Spleen (tissue), 11 donors: Measurements from ENCODE around the gene ANO7. TPM values are rescaled to one million over a fixed set of nuclear protein-coding genes. Genes with fewer than 3 reads are reported as not detected.

Experiments
- DNase-seq: peaks from one replicate; pipeline ENCODE4 v3.0.0-alpha.2; 2020
- H3K27ac ChIP-seq, 8 donors: fragments of 200-600 bp; sonication (generic) in 7 of 8; 1 replicate in 4 of 8; 2 replicates in 4 of 8; pipeline versions ENCODE4 v1.5.0 to v1.8.0; 2016 to 2021; ENCODE audit warnings: inconsistent platforms in 4 of 8, mild to moderate bottlenecking in 4 of 8, moderate library complexity in 1 of 8
- H3K27me3 ChIP-seq, 7 donors: fragments of 200-600 bp; sonication (generic) in 6 of 7; replicated peaks in 1 of 7; 1 replicate in 4 of 7; 2 replicates in 3 of 7; pipeline versions ENCODE4 v1.5.0 to v1.8.0; 2016 to 2021; ENCODE audit warnings: inconsistent platforms in 3 of 7, mild to moderate bottlenecking in 1 of 7
- H3K36me3 ChIP-seq, 6 donors: fragments of 200-600 bp; sonication (generic) in 5 of 6; 1 replicate in 4 of 6; 2 replicates in 2 of 6; pipeline versions ENCODE4 v1.5.0 to v1.8.0; 2016 to 2021; ENCODE audit warnings: inconsistent platforms in 2 of 6
- H3K4me1 ChIP-seq, 6 donors: fragments of 200-600 bp; sonication (generic) in 5 of 6; 1 replicate in 3 of 6; 2 replicates in 3 of 6; pipeline versions ENCODE4 v1.5.0 to v1.8.0; 2016 to 2021; ENCODE audit warnings: inconsistent platforms in 3 of 6
- H3K4me3 ChIP-seq, 8 donors: fragments of 200-600 bp; sonication (generic) in 7 of 8; 1 replicate in 4 of 8; 2 replicates in 4 of 8; pipeline versions ENCODE4 v1.5.0 to v1.8.0; 2016 to 2021; ENCODE audit warnings: inconsistent platforms in 4 of 8, mild to moderate bottlenecking in 4 of 8, moderate library complexity in 2 of 8
- H3K9me3 ChIP-seq, 8 donors: fragments of 200-600 bp; sonication (generic) in 7 of 8; 1 replicate in 4 of 8; 2 replicates in 4 of 8; pipeline versions ENCODE4 v1.5.0 to v1.8.0; 2016 to 2021; ENCODE audit warnings: inconsistent platforms in 4 of 8
- POLR2A ChIP-seq, 3 donors: fragments of 450-650 bp; IDR thresholded peaks; one replicate each; pipeline ENCODE4 v1.5.1; 2017; ENCODE audit warnings: antibody characterized with exemption in 3 of 3, mild to moderate bottlenecking in 1 of 3
- POLR2AphosphoS5 ChIP-seq, 3 donors: sonication (generic); formaldehyde crosslinking; IDR thresholded peaks; one replicate each; pipeline ENCODE4 v1.5.1; 2017; ENCODE audit warnings: antibody characterized with exemption in 3 of 3
- WGBS, 5 donors: extraction: QIAGEN DNeasy Blood & Tissue Kit in 3 of 5; methylation state at CpG; one replicate each; pipeline versions ENCODE4 v1.1.5 to v1.1.7; 2013 to 2018; 5-methylcytosine and 5-hydroxymethylcytosine counted together
- intact Hi-C: fragments of 100-400 bp; cut with DNase I; formaldehyde crosslinking; loops from one replicate; pipeline ENCODE4 v1.15.0; 2023; ENCODE audit warnings: low total_unique reads
- polyA plus RNA-seq, 3 donors: library from polyadenylated mRNA; stranded (reverse); fragments of 200-250 nt; gene quantifications; one replicate each; pipeline ENCODE4 v1.2.1, GENCODE V29; 2013
- total RNA-seq, 7 donors: library from RNA; depleted of rRNA in 3 of 7; stranded (reverse); fragments of >200 nt in 3 of 7; fragmentation: NEBNext Ultra II Directional in 4 of 7; extraction: Animal tissue kit (Norgen Biotek cat#: 25700) in 4 of 7; gene quantifications; one replicate each; pipeline versions ENCODE4 v1.1.0 to v1.2.1, GENCODE V29; 2016 to 2021
- TF ChIP-seq, protein P1 (sequence below), 11 experiments: fragments of 200-600 bp in 7 of 11; fragments of 450-650 bp in 4 of 11; sonication (generic) in 4 of 11; IDR thresholded peaks in 8 of 11; conservative IDR thresholded peaks in 3 of 11; 1 replicate in 7 of 11; 2 replicates in 4 of 11; pipeline versions ENCODE4 v1.4.0 to v1.8.0; 2016 to 2021; ENCODE audit warnings: antibody characterized with exemption in 11 of 11, inconsistent platforms in 4 of 11, mild to moderate bottlenecking in 1 of 11
- donor health status: healthy with polysubstance abuse.
- donor health status: DM: no; HTN: no; CAD: no; lungs with moderate emphysema.
- donor health status: DM: no; HTN: no; CAD: no.
- donor health status: Bipolar disorder and iron deficiency.
- donor health status: healthy.
- donor health status: DM: no; HTN: no; CAD: no.
- donor health status: DM: yes; HTN: yes; CAD: no.

Gene ANO7
- total and polyA plus RNA-seq, 10 donors = 0.46 to 3.5 (median 2.4) TPM

DNA sequence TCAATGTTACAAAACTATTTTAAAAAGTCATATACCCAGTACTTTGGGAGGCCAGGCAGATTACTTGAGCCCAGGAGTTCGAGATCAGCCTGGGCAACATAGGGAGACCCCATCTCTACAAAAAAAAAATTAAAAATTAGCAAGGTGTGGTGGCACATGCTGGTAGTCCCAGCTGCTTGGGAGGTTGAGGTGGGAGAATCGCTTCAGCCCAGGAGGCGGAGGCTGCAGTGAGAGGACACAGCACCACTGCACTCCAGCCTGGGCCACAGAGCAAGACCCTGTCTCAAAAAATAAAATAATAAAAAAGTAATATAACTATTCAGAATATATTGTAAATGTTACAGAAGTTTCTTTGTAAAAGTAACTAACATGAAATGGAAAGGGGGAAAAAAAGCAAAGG, 41.1 kb upstream of the ANO7 start:
- H3K9me3 ChIP-seq = no peaks in the 10 kb centered on the region
- peaks cover 12 to 40% (median 31%) of the 10 kb centered on the region in 6 donors for H3K4me1 ChIP-seq
- TF ChIP-seq, protein P1, sequence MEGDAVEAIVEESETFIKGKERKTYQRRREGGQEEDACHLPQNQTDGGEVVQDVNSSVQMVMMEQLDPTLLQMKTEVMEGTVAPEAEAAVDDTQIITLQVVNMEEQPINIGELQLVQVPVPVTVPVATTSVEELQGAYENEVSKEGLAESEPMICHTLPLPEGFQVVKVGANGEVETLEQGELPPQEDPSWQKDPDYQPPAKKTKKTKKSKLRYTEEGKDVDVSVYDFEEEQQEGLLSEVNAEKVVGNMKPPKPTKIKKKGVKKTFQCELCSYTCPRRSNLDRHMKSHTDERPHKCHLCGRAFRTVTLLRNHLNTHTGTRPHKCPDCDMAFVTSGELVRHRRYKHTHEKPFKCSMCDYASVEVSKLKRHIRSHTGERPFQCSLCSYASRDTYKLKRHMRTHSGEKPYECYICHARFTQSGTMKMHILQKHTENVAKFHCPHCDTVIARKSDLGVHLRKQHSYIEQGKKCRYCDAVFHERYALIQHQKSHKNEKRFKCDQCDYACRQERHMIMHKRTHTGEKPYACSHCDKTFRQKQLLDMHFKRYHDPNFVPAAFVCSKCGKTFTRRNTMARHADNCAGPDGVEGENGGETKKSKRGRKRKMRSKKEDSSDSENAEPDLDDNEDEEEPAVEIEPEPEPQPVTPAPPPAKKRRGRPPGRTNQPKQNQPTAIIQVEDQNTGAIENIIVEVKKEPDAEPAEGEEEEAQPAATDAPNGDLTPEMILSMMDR (IDR thresholded peaks at IDR 0.05 in 8 of 11, conservative IDR thresholded peaks at IDR 0.05 in 3 of 11) = no peak
- TF ChIP-seq POLR2AphosphoS5 (IDR thresholded peaks at IDR 0.05) = no peak
- no peak for TF ChIP-seq POLR2A (IDR thresholded peaks at IDR 0.05)
- H3K27ac ChIP-seq = no peak overlapping the region
- H3K4me3 ChIP-seq = no peak overlapping the region
- peaks cover 0 to 11% (median 0%) of the 10 kb centered on the region in 6 donors for H3K36me3 ChIP-seq
- no peak for DNase-seq
- intact Hi-C loops = no loop called here
- WGBS, 5 donors = 92 to 99% (median 94%) methylated on average over 3 of the region's 3 CpGs
- H3K27me3 ChIP-seq = no peaks in the 10 kb centered on the region

GRCh38 chr2:241148239-241148638, 40.2 kb upstream of the ANO7 start:
- WGBS, 5 donors = 81 to 91% (median 83%) methylated on average over 4 of the region's 4 CpGs
- no peak for DNase-seq

GRCh38 chr2:241148891-241149674, 39.4 kb upstream of the ANO7 start, which contains the start of gene PASK:
PASK (minus strand) TSS chr2:241149472; CDS start chr2:241143032, 6,440 bp downstream.
- H3K4me3 ChIP-seq = peak within 1 kb of the TSS; percentile 72 to 100 (median 98)
- peaks cover 0 to 19% (median 6%) of the 10 kb centered on the region in 6 donors for H3K36me3 ChIP-seq
- peaks cover 12 to 48% (median 31%) of the 10 kb centered on the region in 6 donors for H3K4me1 ChIP-seq
- H3K27ac ChIP-seq = peak within 1 kb of the TSS in 7 of 8 donors; percentile 55 to 92 (median 87)
- H3K27me3 ChIP-seq = no peaks in the 10 kb centered on the region
- 0% methylated on average over 47 to 88 of the region's 88 CpGs for WGBS, 5 donors
- no peaks in the 10 kb centered on the region for H3K9me3 ChIP-seq
- TF ChIP-seq POLR2A (IDR thresholded peaks at IDR 0.05) (no peak), POLR2AphosphoS5 (IDR thresholded peaks at IDR 0.05) (peak; percentile 23 to 66 (median 57))
- TF ChIP-seq, protein P1 (IDR thresholded peaks at IDR 0.05 in 8 of 11, conservative IDR thresholded peaks at IDR 0.05 in 3 of 11) = no peak
- intact Hi-C loops = no loop called here
- DNase-seq = peak; percentile 97

More at GRCh38 chr2:241148239-241148638, 40.2 kb upstream of the ANO7 start:
- H3K4me3 ChIP-seq = peak overlapping the region in 5 of 8 donors; percentile 72 to 100 (median 99)
- H3K9me3 ChIP-seq = no peaks in the 10 kb centered on the region
- intact Hi-C loops = no loop called here
- no peak overlapping the region for H3K27ac ChIP-seq
- no peaks in the 10 kb centered on the region for H3K27me3 ChIP-seq
- H3K4me1 ChIP-seq = peaks cover 12 to 48% (median 31%) of the 10 kb centered on the region in 6 donors
- TF ChIP-seq POLR2A (IDR thresholded peaks at IDR 0.05) = no peak
- TF ChIP-seq, protein P1 (IDR thresholded peaks at IDR 0.05 in 8 of 11, conservative IDR thresholded peaks at IDR 0.05 in 3 of 11) = no peak
- TF ChIP-seq POLR2AphosphoS5 (IDR thresholded peaks at IDR 0.05) = no peak
- H3K36me3 ChIP-seq = peaks cover 0 to 11% (median under 1%) of the 10 kb centered on the region in 6 donors

DNA sequence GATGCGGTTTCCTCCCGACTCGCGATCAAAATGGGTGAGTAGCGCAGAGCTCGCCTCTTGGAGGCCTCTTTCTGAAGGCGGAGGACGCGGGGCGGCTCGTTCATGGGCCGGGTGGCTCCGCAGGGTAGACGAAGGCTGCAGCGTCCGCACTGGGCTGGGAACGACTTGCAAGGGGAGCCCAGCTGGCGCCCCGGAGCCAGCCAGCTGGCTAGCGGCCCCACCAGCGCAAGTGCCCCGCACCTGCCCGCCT, 38.9 kb upstream of the ANO7 start:
- intact Hi-C loops = no loop called here
- TF ChIP-seq, protein P1 (IDR thresholded peaks at IDR 0.05 in 8 of 11, conservative IDR thresholded peaks at IDR 0.05 in 3 of 11) = no peak
- no peak for TF ChIP-seq POLR2AphosphoS5 (IDR thresholded peaks at IDR 0.05)
- no peak for TF ChIP-seq POLR2A (IDR thresholded peaks at IDR 0.05)
- no peaks in the 10 kb centered on the region for H3K27me3 ChIP-seq
- H3K27ac ChIP-seq = peak overlapping the region in 6 of 8 donors; percentile 30 to 92 (median 88)
- peaks cover 12 to 48% (median 31%) of the 10 kb centered on the region in 6 donors for H3K4me1 ChIP-seq
- no peak for DNase-seq
- peak overlapping the region; percentile 72 to 100 (median 98) for H3K4me3 ChIP-seq
- WGBS, 5 donors = 0 to 1% (median 1%) methylated on average over 1 to 23 of the region's 23 CpGs
- peaks cover 0 to 22% (median 11%) of the 10 kb centered on the region in 6 donors for H3K36me3 ChIP-seq
- H3K9me3 ChIP-seq = no peaks in the 10 kb centered on the region
